ENCODE measurements around the gene IDH2.
A peak's percentile ranks its signal among the peaks of the same experiment; 100 is the strongest.

IDH2 gene

DNA sequence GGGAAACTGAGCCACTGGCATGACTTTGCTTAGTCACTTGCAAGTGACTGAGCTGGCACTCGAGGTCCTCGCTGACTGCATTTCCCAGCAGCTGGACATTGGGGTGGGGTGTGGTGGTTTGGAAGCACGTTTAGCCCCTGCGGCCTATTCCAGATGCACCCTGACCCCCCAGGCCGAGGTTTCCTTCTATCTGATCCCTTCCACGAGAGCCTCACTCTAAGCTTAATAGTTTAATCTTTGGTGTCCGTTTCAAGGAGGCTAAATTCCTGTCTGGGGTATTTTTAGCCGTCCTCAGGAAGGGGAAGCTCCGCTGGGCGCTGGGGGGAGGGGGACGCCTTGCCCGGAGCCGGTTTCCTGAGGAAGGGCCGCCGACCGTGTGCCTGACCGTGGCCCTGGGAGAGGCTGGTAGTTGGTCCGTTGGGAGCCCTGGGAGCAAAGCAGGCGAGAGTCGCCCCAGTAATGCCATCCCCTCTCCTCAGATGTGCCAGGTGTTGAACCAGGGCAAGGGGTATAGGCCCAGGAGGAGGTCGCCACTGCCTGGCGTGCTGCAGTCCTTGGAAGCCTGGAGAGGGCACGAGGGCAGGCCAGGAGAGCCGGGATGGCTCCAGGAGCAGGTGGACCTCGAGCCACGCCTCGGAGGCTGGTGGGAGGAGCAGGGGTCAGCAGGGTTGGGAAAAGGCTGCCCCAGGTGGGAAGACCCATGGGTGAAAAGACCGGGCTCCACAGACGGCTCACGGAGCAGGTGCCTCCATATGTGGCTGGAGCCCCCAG, 37.2 kb downstream of the IDH2 start:
- peak overlapping the region; percentile 44 for H3K4me3 ChIP-seq (ENCODE audit: low read length)
- no peak overlapping the region for H3K9ac ChIP-seq (ENCODE audit: low read length)

DNA sequence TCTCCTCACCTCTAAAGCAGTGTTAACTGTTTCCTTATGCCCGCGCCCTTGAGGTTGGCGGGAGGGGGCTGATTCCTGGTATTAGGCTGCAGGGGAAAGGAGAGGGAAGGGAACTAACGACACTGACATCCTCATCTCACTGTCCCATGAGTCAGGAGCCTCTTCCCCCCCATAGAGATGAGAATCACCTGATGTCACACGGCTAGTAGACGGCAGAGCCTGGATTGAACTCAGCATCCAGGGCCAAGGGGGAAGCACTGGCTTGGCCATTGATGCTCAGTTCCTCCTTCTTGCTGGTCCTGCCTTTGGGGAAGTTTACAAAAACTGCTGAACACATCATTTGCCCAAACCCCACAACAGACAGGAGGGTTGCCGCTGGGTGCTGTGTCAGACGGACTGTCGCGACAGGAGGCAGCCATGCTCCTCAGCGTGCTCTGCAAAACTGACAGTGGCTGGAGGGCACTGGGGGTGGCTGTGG, 38.5 kb downstream of the IDH2 start:
- H3K4me1 ChIP-seq (ENCODE audit: control insufficient read depth, insufficient read depth, low read length): peaks cover 21% of the 10 kb centered on the region

More for the DNA sequence above, 37.2 kb downstream of the IDH2 start:
- Histone ChIP-seq H3K27ac (ENCODE audit: low read depth, low read length) (peak overlapping the region; percentile 50), H3K27me3 (ENCODE audit: control insufficient read depth, insufficient read depth, low read length) (no peaks in the 10 kb centered on the region), H3K4me1 (ENCODE audit: control insufficient read depth, insufficient read depth, low read length) (peaks cover 21% of the 10 kb centered on the region), H3K36me3 (ENCODE audit: control insufficient read depth, insufficient read depth, low read length) (peaks cover 15% of the 10 kb centered on the region)

DNA sequence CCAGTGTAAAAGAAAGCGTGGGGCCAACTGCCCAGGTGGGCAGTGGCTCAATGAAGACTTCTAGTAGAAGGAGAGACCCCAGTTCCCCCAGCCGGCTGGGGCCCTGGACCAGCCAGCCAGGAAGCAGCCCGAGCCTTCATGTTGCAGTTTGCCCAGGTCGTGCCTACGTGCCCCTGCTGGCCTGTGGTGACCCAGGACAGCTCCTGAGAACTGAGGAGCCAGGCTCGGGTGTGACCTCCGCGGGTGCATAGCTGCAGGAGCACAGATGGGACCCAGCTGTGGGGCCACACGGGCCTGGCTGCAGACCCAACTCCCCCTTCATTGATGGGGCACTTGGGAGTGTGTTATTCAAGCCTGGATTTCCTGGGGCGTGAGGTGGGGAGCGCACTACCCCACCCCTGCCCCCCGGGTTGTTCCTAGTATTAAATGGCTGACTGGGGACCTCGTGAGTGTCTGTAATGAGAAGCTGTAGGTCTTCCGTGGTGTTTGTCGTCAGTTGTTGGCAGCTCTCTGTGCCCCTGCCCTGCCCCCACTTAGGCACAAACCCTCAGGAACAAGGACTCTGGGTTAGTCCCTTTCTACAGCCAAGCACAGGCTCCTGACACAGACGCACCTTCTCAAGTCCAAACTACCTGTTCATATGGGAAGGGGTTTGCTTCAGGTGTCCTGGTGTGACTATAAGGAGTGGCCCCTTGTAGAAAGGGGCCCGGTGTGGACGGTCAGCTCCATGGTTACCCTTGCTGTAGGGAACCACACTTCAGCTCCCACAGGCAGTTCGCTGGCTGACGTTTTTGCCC, 39.1 kb downstream of the IDH2 start:
- Histone ChIP-seq H3K27ac (ENCODE audit: low read depth, low read length) (peak overlapping the region; percentile 47), H3K36me3 (ENCODE audit: control insufficient read depth, insufficient read depth, low read length) (peaks cover 6% of the 10 kb centered on the region), H3K9ac (ENCODE audit: low read length) (no peak overlapping the region), H3K27me3 (ENCODE audit: control insufficient read depth, insufficient read depth, low read length) (no peaks in the 10 kb centered on the region), H3K4me1 (ENCODE audit: control insufficient read depth, insufficient read depth, low read length) (peaks cover 21% of the 10 kb centered on the region), H3K4me3 (ENCODE audit: low read length) (no peak overlapping the region)

More for the DNA sequence above, 38.5 kb downstream of the IDH2 start:
- Histone ChIP-seq H3K9ac (ENCODE audit: low read length) (no peak overlapping the region), H3K27me3 (ENCODE audit: control insufficient read depth, insufficient read depth, low read length) (no peaks in the 10 kb centered on the region), H3K27ac (ENCODE audit: low read depth, low read length) (no peak overlapping the region), H3K4me3 (ENCODE audit: low read length) (no peak overlapping the region), H3K36me3 (ENCODE audit: control insufficient read depth, insufficient read depth, low read length) (peaks cover 9% of the 10 kb centered on the region)

DNA sequence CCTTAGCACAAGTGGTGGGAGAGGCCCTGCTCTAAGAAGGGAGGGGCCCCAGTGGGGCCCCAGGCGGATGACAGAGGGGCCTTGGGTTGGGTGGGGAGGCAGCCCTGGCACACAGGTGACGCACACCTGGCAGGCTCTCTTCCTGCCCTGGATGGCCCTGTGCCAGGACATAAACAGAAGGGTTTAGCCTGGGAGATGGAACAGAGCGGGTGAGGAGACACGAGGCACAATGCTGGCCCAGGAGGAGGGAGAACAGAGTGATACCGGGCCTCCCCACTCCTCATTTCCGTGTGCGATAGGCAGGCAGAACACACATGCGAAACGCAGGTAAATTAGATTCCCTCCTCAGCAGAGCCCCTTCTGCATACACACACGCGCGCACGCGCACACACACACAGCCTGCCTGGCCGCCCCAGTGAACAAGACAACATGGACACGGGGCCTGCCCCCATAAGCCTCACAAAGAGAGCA, 39.8 kb downstream of the IDH2 start:
- H3K4me3 ChIP-seq (ENCODE audit: low read length): no peak overlapping the region
- peak overlapping the region; percentile 25 for H3K27ac ChIP-seq (ENCODE audit: low read depth, low read length)
- no peaks in the 10 kb centered on the region for H3K27me3 ChIP-seq (ENCODE audit: control insufficient read depth, insufficient read depth, low read length)
- H3K9ac ChIP-seq (ENCODE audit: low read length): no peak overlapping the region
- H3K36me3 ChIP-seq (ENCODE audit: control insufficient read depth, insufficient read depth, low read length): peaks cover 5% of the 10 kb centered on the region
- H3K4me1 ChIP-seq (ENCODE audit: control insufficient read depth, insufficient read depth, low read length): peaks cover 21% of the 10 kb centered on the region

DNA sequence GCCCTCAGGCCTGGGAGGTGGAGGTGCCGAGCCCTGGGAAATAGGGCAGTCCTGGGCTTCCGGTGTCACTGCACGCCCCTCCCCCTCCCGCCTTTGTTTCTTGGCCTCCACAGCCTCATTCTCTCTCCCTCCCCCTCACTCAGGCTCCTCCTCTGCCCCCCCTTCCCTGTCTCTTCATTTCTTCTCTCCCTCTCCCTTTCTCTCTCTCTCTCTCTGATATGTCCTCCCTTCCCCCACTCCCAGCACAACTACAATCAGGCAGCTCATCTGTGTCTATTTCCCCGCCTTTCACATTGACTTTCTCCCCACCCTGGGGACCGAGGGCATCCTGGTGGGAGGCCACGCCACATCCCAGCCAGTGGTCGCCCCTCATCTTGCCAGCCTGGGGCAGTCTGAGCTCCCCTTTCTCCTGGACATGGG, 40.2 kb downstream of the IDH2 start:
- peaks cover 2% of the 10 kb centered on the region for H3K36me3 ChIP-seq (ENCODE audit: control insufficient read depth, insufficient read depth, low read length)

DNA sequence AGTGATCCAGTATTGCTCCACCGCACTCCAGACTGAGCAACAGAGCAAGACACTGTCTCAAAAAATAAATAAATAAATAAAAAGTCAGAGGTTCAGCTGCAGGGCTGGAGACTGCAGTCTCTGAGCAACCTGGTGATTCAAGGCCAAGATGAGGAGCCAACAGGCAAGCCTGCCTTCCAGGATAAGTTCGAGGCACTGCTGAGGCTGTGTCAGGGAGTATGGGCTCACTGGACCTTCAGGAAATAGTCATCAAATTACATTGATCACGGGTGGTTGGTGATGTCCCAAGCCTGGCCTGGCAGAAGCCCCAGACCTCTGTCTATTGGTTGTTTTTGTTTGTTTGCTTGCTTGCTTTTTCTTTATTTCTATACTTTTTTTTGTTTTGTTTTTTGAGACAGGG, 41.5 kb downstream of the IDH2 start:
- no peak overlapping the region for H3K9ac ChIP-seq (ENCODE audit: low read length)
- H3K27ac ChIP-seq (ENCODE audit: low read depth, low read length): no peak overlapping the region
- no peak overlapping the region for H3K4me3 ChIP-seq (ENCODE audit: low read length)
- H3K27me3 ChIP-seq (ENCODE audit: control insufficient read depth, insufficient read depth, low read length): no peaks in the 10 kb centered on the region
- no peaks in the 10 kb centered on the region for H3K36me3 ChIP-seq (ENCODE audit: control insufficient read depth, insufficient read depth, low read length)
- H3K4me1 ChIP-seq (ENCODE audit: control insufficient read depth, insufficient read depth, low read length): peaks cover 21% of the 10 kb centered on the region

More for the DNA sequence above, 40.2 kb downstream of the IDH2 start:
- Histone ChIP-seq H3K9ac (ENCODE audit: low read length) (no peak overlapping the region), H3K27me3 (ENCODE audit: control insufficient read depth, insufficient read depth, low read length) (no peaks in the 10 kb centered on the region), H3K27ac (ENCODE audit: low read depth, low read length) (peak overlapping the region; percentile 7), H3K4me3 (ENCODE audit: low read length) (peak overlapping the region; percentile 16), H3K4me1 (ENCODE audit: control insufficient read depth, insufficient read depth, low read length) (peaks cover 21% of the 10 kb centered on the region)

DNA sequence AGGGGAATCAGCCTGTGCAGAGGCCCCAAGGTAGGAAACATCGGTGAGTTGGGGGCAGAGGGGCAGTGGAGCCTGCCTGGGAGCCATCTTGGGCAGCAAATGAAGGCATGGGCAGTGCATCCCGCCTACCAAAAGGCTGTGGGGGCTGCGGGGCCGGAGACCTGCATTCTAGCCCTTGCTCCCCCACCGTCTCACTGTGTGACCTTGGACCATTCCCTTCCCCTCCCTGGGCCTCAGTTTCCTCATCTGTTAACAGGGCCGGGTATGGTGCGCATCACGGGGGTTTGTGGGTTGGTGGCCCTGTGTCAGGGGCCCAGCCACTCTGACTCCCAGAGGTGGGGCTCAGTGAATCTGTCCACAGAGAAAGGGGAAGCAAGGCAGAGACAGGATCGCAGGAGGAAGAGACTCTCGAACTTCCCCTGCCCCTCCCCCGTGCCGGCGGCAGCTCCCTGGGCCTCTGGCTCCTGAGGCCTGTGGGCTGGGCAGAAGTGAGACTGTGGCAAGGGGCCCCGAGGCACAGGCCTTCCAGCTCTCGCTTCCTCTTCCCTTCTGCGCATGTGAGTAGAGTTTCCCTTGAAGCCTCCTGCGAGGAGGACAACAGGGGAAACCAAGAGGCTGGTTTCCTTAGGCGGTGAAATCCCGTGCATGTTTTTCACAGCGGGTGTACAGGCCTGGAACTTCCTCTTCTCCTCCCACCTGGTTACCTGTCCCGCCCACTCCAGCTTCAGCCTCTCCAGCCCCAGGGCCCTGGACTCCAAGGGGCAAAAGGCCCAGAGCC, 42.9 kb downstream of the IDH2 start:
- Histone ChIP-seq H3K27me3 (ENCODE audit: control insufficient read depth, insufficient read depth, low read length) (no peaks in the 10 kb centered on the region), H3K36me3 (ENCODE audit: control insufficient read depth, insufficient read depth, low read length) (no peaks in the 10 kb centered on the region), H3K4me1 (ENCODE audit: control insufficient read depth, insufficient read depth, low read length) (peaks cover 10% of the 10 kb centered on the region), H3K9ac (ENCODE audit: low read length) (no peak overlapping the region), H3K4me3 (ENCODE audit: low read length) (no peak overlapping the region), H3K27ac (ENCODE audit: low read depth, low read length) (no peak overlapping the region)

DNA sequence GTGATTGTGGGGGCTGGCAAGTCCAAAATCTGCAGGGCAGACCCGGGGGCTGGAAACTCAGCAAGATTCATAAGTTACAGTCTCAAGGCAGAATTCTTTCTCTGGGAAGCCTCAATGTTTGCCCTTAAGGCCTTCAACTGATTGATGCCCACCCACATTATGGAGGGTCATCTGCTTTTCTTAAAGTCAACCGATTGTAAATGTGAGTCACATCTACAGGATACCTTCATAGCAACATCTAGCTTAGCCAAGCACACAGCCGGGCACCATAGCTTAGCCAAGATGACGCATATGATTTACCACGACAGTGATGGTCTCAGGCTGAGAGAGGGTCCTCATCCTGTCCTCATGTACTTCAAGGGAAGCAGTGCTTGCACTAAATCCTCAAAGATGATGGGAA, 43.5 kb downstream of the IDH2 start:
- H3K9ac ChIP-seq (ENCODE audit: low read length): no peak overlapping the region
- peaks cover 7% of the 10 kb centered on the region for H3K4me1 ChIP-seq (ENCODE audit: control insufficient read depth, insufficient read depth, low read length)
- H3K27me3 ChIP-seq (ENCODE audit: control insufficient read depth, insufficient read depth, low read length): no peaks in the 10 kb centered on the region
- no peak overlapping the region for H3K4me3 ChIP-seq (ENCODE audit: low read length)
- no peaks in the 10 kb centered on the region for H3K36me3 ChIP-seq (ENCODE audit: control insufficient read depth, insufficient read depth, low read length)
- no peak overlapping the region for H3K27ac ChIP-seq (ENCODE audit: low read depth, low read length)

DNA sequence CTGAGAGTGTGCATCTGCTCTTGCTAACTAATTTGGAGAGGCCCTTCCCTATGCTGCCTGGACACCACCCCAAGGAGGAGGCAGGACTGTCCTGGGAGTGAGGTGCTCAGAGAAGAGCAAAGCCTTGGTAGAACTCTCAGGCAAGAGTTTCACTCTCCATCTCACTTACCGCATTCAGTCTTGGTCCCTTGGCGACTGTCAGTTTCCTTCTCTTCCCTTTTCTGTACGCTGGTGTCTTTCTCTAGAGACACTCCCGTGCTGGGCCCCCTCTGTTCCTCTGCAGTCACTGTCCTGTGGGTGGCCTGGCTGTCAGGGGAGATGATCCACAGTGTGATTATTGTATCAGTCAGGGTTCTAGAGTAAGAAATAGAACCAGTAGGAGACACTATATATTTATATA, 44.0 kb downstream of the IDH2 start:
- Histone ChIP-seq H3K27me3 (ENCODE audit: control insufficient read depth, insufficient read depth, low read length) (no peaks in the 10 kb centered on the region), H3K27ac (ENCODE audit: low read depth, low read length) (no peak overlapping the region), H3K9ac (ENCODE audit: low read length) (no peak overlapping the region)

DNA sequence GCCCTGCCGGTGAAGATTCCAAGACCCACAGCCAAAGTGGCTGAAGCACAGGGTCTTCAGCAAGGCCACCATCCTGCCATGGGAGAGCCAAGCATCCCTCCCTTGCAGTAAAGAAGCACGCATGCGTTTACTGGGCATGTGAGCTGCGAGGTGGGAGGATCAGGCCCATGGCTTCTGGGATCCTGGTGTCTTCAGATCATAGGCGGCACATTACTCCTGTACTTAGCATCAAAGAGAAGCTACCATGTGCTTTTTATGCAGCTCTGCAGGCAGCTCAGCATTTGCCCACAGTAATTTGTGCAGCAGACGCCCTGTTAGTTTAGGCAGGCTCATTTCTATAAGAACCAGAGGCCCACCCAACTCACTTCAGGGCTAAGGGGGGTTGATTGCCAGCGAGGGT, 45.7 kb downstream of the IDH2 start:
- Histone ChIP-seq H3K36me3 (ENCODE audit: control insufficient read depth, insufficient read depth, low read length) (no peaks in the 10 kb centered on the region), H3K4me1 (ENCODE audit: control insufficient read depth, insufficient read depth, low read length) (peaks cover under 1% of the 10 kb centered on the region), H3K4me3 (ENCODE audit: low read length) (no peak overlapping the region), H3K27ac (ENCODE audit: low read depth, low read length) (no peak overlapping the region), H3K9ac (ENCODE audit: low read length) (no peak overlapping the region), H3K27me3 (ENCODE audit: control insufficient read depth, insufficient read depth, low read length) (no peaks in the 10 kb centered on the region)

More for the DNA sequence above, 44.0 kb downstream of the IDH2 start:
- no peaks in the 10 kb centered on the region for H3K36me3 ChIP-seq (ENCODE audit: control insufficient read depth, insufficient read depth, low read length)
- no peak overlapping the region for H3K4me3 ChIP-seq (ENCODE audit: low read length)
- peaks cover 7% of the 10 kb centered on the region for H3K4me1 ChIP-seq (ENCODE audit: control insufficient read depth, insufficient read depth, low read length)

DNA sequence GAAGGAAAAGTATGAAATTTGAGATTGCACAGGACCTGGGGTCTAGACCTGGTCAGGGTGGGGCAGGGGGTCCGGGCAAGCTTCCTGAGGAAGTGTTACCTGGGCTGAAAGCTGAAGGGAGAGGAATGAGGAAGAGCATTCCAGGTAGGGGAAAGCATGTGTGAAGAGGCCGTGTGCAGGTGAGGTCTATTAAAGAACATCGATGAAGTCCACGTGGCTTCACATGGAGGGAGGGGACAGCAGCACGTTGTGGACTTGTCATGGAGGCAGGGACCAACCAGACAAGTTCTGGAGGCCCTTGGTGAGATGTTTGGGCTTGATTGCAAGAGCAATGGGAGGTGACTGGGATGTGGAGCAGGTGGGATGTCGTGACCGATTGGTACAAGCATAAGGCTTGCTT, 47.1 kb downstream of the IDH2 start:
- H3K4me1 ChIP-seq (ENCODE audit: control insufficient read depth, insufficient read depth, low read length): no peaks in the 10 kb centered on the region

DNA sequence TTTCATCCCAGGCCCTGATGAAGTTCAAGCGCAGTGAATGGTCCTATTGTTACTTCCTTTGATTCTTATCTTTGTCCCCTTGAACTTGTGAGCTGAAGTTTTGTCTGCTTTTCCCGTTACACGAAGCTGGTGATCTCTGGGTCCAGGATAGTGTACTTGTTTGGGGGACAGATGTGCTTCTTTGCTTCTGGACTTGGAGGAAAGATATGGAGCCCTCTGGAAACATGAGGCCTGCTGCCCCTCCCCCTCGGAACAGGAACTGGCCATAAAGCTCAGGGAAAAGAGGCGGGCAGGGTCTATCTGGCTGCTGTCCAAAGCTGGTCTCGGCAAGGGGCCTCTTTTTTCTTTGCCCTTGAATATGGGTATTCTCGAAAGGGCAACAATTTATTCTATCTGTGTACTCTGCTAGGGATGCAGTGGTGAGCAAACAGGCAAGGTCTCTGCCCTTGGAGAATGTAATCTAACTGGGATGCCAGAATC, 47.6 kb downstream of the IDH2 start:
- H3K4me3 ChIP-seq (ENCODE audit: low read length): no peak overlapping the region
- H3K9ac ChIP-seq (ENCODE audit: low read length): no peak overlapping the region
- H3K4me1 ChIP-seq (ENCODE audit: control insufficient read depth, insufficient read depth, low read length): no peaks in the 10 kb centered on the region
- no peaks in the 10 kb centered on the region for H3K36me3 ChIP-seq (ENCODE audit: control insufficient read depth, insufficient read depth, low read length)
- no peak overlapping the region for H3K27ac ChIP-seq (ENCODE audit: low read depth, low read length)
- no peaks in the 10 kb centered on the region for H3K27me3 ChIP-seq (ENCODE audit: control insufficient read depth, insufficient read depth, low read length)

More for the DNA sequence above, 47.1 kb downstream of the IDH2 start:
- Histone ChIP-seq H3K9ac (ENCODE audit: low read length) (no peak overlapping the region), H3K36me3 (ENCODE audit: control insufficient read depth, insufficient read depth, low read length) (no peaks in the 10 kb centered on the region), H3K27me3 (ENCODE audit: control insufficient read depth, insufficient read depth, low read length) (no peaks in the 10 kb centered on the region), H3K27ac (ENCODE audit: low read depth, low read length) (no peak overlapping the region), H3K4me3 (ENCODE audit: low read length) (no peak overlapping the region)

All from rectal smooth muscle tissue (tissue), 1 donor.